Activated gamma-delta T cell treated with anti-CD3 and anti-CD28 coated beads, Interleukin-2, amount 50 U/mL, for 16 hours (primary cell): ENCODE results near the gene ASTN2.

ENCODE experiments used
- DNase-seq: peaks from one replicate; pipeline ENCODE4 v3.0.0-alpha.2; 2020; ENCODE audit warnings: low read depth

ASTN2 gene

DNA sequence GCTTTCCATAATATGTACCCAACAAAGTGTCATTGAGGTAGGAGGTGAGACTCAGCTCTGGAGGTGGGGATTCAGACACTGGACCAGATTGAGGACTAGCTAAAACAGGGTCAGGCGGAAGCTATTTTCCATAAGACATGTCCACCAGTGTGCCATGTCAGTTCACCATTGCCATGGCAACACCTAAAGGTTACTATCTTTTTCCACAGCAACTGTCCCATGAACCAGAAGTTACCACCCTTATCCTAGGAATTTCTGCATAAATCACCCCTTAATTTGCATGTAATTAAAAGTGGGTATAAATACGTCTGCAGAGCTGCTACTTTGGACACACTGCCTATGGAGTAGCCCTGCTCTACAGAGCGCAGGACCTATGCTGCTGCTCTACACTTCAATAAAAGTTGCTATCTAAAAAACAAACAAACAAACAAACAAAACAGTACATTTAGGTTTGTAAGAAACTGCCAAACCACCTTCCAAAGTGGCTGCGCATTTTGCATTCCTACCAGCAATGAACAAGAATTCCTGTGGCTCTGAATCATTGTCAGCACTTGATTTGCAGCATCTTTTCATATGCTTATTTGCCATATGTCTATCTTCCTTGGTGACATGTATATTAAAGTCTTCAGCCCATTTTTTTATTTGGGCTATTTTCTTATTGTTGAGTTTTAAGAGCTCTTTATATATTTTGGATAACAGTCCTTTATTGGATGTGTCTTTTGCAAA is 745.7 kb downstream of the ASTN2 start:
- no peak for DNase-seq

GRCh38 chr9:116663581-116663980 is 751.3 kb downstream of the ASTN2 start:
- no peak for DNase-seq

DNA sequence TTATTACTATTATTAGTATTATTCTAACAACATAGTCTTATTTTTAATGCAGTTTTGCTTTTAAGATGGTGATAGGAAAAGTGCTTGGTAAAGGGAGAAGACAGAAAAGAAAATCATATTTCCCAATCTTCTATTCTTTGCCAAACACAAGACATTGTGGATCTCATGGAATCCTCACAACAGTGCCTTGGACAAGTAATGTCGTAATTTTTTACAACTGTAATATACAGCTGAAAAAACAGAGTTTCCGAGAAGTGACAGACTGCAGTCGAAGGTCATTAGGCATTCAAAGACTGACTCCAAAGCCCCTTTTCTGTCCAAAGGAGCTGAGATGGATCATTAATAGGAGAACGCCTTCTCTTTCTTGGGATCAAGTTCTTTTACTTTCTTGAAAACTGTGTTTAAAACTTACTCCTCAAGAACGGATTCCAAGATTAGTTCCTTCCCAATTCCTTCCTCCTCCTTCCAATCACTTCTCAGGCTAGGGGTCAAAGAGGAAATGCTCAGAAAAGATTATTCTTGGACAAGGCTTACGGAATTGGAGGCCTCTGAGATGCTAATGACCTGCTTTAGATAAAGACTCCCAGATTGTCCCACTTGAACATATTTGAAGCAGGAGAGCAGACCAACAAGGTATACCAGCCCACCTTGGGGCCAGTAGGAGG is 752.1 kb downstream of the ASTN2 start:
- DNase-seq: no peak

DNA sequence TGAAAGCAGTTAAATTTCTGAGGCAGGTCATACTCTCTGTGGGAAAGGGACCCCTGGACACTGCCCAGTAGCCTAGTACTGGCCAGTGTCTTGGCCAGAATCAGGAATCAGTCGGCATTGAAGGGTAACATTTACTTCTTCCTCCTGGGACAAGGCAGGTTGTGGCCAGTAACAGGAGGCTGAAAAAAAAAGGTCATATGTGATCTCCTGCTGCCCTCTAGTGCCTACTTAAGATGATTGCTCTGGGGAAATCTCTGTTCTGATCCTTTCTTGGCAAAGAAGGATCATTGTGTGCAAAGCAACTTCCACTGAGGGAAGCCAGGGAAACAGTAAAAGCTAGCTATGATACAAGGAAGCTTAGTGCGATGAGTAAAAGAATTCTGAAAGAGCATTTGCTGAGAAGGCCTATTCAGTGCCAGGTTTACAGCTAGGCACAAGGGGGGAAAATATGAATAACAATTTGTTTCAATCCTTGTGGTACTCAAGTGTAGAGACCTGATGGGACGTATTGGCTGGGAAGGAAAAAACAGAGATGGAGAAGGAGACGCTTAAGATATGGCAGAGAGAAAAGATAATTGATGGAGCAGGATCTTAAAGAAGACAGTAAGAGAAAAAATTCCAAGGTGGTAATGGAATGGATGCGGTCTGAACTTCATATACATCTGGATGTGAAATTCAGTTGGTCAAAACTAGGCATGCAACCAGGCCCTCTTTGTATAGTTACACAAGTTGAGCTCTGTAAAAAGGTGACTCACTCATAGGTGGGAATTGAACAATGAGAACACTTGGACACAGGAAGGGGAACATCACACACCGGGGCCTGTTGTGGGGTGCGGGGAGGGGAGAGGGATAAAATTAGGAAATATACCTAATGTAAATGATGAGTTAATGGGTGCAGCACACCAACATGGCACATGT is 753.6 kb downstream of the ASTN2 start:
- no peak for DNase-seq

DNA sequence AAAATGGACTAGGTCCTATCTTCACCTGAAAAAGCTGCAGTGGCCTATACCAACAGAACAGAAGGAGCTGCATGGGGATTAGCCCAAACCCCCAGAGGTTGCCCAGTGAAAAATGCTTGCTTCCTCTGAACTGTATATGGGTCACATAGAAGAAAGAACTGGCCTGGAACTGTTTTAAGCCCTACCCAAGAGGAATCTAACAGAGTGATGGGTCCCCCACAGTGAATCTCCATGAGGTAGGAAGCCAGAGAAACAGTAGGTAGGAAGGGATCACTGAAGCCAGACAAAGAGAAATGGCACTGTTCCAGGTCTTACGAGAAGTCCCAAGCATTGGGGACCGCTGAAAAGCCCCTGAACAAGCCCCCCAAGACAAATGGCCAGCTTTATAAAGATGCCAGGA is 756.6 kb downstream of the ASTN2 start:
- no peak for DNase-seq

DNA sequence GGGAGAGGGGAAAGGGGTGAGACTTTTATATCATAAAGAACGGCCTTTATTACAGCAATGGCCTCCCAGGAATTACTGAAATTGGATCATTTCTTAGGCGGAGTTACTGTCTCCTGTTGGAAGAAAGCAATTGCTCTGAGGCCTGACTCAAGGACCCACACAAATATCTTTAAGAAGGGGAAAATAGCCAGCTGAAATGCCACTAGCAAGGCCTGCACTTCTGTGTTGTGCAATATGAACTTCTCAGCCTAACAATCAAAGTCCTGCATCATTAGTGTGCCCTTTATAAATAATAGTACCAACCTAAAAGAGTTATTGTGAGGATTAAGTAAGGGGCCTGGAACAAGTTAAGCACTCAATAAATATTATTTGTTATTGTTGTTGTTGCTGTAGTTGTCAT is 757.9 kb downstream of the ASTN2 start:
- DNase-seq: no peak

GRCh38 chr9:116656501-116656971 is 758.3 kb downstream of the ASTN2 start:
- DNase-seq: no peak

- DNase-seq: no peak
Observed at GRCh38 chr9:116654059-116654355, 760.9 kb downstream of the ASTN2 start.

- no peak for DNase-seq
Observed at GRCh38 chr9:116653348-116654058, 761.4 kb downstream of the ASTN2 start.

- DNase-seq: no peak
Observed at GRCh38 chr9:116647515-116647809, 767.4 kb downstream of the ASTN2 start.

- DNase-seq: no peak
Observed at GRCh38 chr9:116646661-116647514, 768.0 kb downstream of the ASTN2 start.

GRCh38 chr9:116644091-116644688 is 770.7 kb downstream of the ASTN2 start:
- no peak for DNase-seq

- no peak for DNase-seq
Observed at GRCh38 chr9:116643691-116644090, 771.2 kb downstream of the ASTN2 start.

- no peak for DNase-seq
Observed at GRCh38 chr9:116641292-116642059, 773.4 kb downstream of the ASTN2 start.

GRCh38 chr9:116639251-116639741 is 775.6 kb downstream of the ASTN2 start:
- no peak for DNase-seq

GRCh38 chr9:116635908-116636307 is 778.9 kb downstream of the ASTN2 start:
- no peak for DNase-seq

GRCh38 chr9:116632990-116633838 is 781.6 kb downstream of the ASTN2 start:
- DNase-seq: no peak

DNA sequence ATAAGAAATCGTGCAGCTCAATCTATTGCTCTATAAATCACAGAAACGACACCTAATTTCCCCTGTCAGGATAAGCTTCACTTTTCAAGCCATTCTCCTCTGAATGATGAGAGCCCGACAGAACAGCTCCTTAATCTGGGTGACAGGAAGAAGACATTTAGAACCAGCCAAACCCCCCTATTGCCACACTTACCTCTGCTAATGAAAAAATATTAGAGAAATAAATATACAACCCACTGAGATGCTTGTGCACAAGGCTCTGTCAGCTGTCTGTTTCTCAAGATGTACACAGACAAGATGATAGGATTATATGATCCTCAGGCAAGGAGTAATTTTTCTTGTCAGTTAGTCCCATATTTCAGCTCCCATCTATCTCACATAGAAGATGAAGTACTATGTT is 785.2 kb downstream of the ASTN2 start:
- DNase-seq: no peak

GRCh38 chr9:116628716-116629115 is 786.1 kb downstream of the ASTN2 start:
- DNase-seq: no peak
